CD4-positive, alpha-beta T cell (primary cell): ENCODE data around the gene MLLT1. TPM values are rescaled to one million over a fixed set of nuclear protein-coding genes. Genes with fewer than 3 reads are reported as not detected.

ENCODE experiments used
- ATAC-seq: fragments of 200-7000 bp; cut with Tn5 transposase; one replicate; pipeline ENCODE4 v1.10.0; 2022; ENCODE audit warnings: mild to moderate bottlenecking; ENCODE audit not compliant: poor library complexity
- CTCF ChIA-PET: fragments of 350-600 bp; sonication (Branson Sonifier 250); formaldehyde crosslinking; loops from one replicate; lab custom pipeline; 2021; ENCODE audit warnings: antibody characterized with exemption, inconsistent platforms; lab: Charles Lee
- POLR2A ChIA-PET: fragments of 350-600 bp; sonication (Branson Sonifier 250); formaldehyde crosslinking; loops from one replicate; lab custom pipeline; 2021; ENCODE audit warnings: antibody characterized with exemption, inconsistent platforms; lab: Charles Lee
- DNase-seq, 14 experiments: peaks; one replicate each; pipeline ENCODE4 v3.0.0-alpha.2; 2013 to 2020; ENCODE audit warnings: mixed read lengths in 2 of 14
- H3K27ac ChIP-seq, 2 donors: one replicate each; pipeline versions ENCODE4 v1.5.1 to v1.7.0; 2013; ENCODE audit warnings: low read length in 2 of 2, low read depth in 1 of 2, mild to moderate bottlenecking in 1 of 2
- H3K27me3 ChIP-seq, 2 experiments: 1 replicate in 1 of 2; 2 replicates in 1 of 2; pipeline versions ENCODE4 v1.6.1 to v1.7.0; 2013; ENCODE audit warnings: low read length in 2 of 2, control low read depth in 1 of 2, mild to moderate bottlenecking in 1 of 2, moderate library complexity in 1 of 2; ENCODE audit not compliant: insufficient read depth in 2 of 2, control insufficient read depth in 1 of 2
- H3K36me3 ChIP-seq: one replicate; pipeline ENCODE4 v1.6.1; 2013; ENCODE audit warnings: low read length, control low read depth; ENCODE audit not compliant: insufficient read depth
- H3K4me1 ChIP-seq: one replicate; pipeline ENCODE4 v1.6.1; 2013; ENCODE audit warnings: low read length, control low read depth; ENCODE audit not compliant: insufficient read depth
- H3K4me3 ChIP-seq: one replicate; pipeline ENCODE4 v1.5.1; 2013; ENCODE audit warnings: mild to moderate bottlenecking, low read length, moderate library complexity
- H3K9me3 ChIP-seq, 2 experiments: 1 replicate in 1 of 2; 2 replicates in 1 of 2; pipeline versions ENCODE4 v1.6.1 to v1.7.0; 2013; ENCODE audit warnings: low read length in 2 of 2, mild to moderate bottlenecking in 2 of 2, control low read depth in 1 of 2, moderate library complexity in 1 of 2; ENCODE audit not compliant: control insufficient read depth in 1 of 2, insufficient read depth in 1 of 2
- H3K27ac Mint-ChIP-seq: one replicate; pipeline ENCODE4 v1.8.0; 2020; ENCODE audit warnings: mixed read lengths
- H3K27me3 Mint-ChIP-seq: one replicate; pipeline ENCODE4 v1.8.0; 2021; ENCODE audit warnings: mixed read lengths
- H3K36me3 Mint-ChIP-seq: one replicate; pipeline ENCODE4 v1.8.0; 2021; ENCODE audit warnings: low read depth, mixed read lengths
- H3K4me1 Mint-ChIP-seq: one replicate; pipeline ENCODE4 v1.8.0; 2021; ENCODE audit warnings: low read depth, mixed read lengths
- H3K4me3 Mint-ChIP-seq: one replicate; pipeline ENCODE4 v1.8.0; 2020; ENCODE audit warnings: mild to moderate bottlenecking, mixed read lengths
- H3K9me3 Mint-ChIP-seq: one replicate; pipeline ENCODE4 v1.8.0; 2020; ENCODE audit warnings: mixed read lengths
- intact Hi-C, 2 experiments: fragments of 100-400 bp; cut with DNase I in 1 of 2; cut with micrococcal nuclease in 1 of 2; formaldehyde crosslinking; loops; one replicate each; pipeline versions ENCODE4 v1.15.1 to v1.9.0; 2023 to 2025; cut with DNase I, micrococcal nuclease
- total RNA-seq, 174 experiments: library from RNA in 2 of 174; stranded (reverse) in 2 of 174; gene quantifications; one replicate each; pipeline ENCODE4 v1.2.3 and lab custom pipeline; 2021 to 2026
- TF ChIP-seq, protein P1 (sequence below): fragments of 200-600 bp; IDR thresholded peaks from one replicate; pipeline ENCODE4 v1.8.0; 2022; ENCODE audit warnings: antibody characterized with exemption, mild to moderate bottlenecking

MLLT1 gene
- total RNA-seq, 2 experiments from 2014 or later, result 18.3 to 22.1 TPM

DNA sequence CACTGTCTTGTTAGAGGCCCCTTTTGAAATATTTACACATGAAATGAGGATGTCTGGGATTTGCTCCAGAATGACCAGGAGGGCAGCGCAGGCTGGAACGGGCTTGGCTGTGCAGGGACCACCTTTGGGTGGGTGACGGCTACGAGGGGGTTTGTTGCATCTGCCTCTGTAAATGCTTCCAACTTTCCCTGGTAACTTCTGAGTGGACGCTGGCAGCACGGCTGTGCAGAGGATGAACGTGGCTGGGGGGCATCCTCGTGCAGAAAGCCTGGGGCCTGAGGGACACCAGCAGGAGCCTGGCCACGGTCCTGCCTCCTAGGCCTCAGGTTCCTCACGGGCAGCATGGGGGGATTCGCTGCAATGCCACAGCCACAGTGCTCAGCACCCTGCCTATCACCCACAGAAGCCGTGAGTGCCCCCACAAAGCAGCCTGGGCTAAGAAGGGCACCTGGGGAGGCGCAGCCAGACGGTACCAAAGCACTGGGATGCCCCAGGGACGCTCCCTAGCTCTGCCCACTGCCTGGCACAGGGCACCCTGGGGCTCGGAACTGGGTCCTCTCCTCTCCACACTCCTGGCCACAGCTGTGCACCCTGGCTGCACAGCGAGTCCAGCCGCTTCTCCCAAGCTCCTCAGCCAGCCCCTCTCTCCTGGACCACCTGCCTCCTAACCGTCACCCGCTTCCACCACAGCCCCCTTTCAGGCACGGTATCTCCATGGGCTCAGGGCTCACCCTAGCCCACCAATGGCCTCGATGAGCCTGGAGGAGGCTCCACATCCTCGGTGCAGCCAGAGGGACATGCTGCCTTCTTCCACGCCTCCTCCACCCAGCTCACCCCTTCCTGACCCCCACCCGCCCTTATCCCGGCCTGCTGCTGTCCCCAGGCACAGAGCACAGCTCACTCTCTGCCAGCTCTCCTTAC lies 44.5 kb downstream of the MLLT1 start:
- Histone ChIP-seq H3K27ac (no peak overlapping the region), H3K4me3 (no peak overlapping the region), H3K9me3 (no peaks in the 10 kb centered on the region), H3K27me3 (no peaks in the 10 kb centered on the region), H3K4me1 (peaks cover 43% of the 10 kb centered on the region), H3K36me3 (peaks cover 6% of the 10 kb centered on the region)
- H3K27ac Mint-ChIP-seq, result no peak overlapping the region
- DNase-seq (peak in 1 of 14 experiments; percentile 6), ATAC-seq (no peak)
- H3K9me3 Mint-ChIP-seq, result no peaks in the 10 kb centered on the region
- peaks cover 45% of the 10 kb centered on the region for H3K4me1 Mint-ChIP-seq
- POLR2A ChIA-PET, result no interaction called here
- intact Hi-C loops, result no loop called here
- H3K27me3 Mint-ChIP-seq, result no peaks in the 10 kb centered on the region
- no peak overlapping the region for H3K4me3 Mint-ChIP-seq
- TF ChIP-seq, protein P1, sequence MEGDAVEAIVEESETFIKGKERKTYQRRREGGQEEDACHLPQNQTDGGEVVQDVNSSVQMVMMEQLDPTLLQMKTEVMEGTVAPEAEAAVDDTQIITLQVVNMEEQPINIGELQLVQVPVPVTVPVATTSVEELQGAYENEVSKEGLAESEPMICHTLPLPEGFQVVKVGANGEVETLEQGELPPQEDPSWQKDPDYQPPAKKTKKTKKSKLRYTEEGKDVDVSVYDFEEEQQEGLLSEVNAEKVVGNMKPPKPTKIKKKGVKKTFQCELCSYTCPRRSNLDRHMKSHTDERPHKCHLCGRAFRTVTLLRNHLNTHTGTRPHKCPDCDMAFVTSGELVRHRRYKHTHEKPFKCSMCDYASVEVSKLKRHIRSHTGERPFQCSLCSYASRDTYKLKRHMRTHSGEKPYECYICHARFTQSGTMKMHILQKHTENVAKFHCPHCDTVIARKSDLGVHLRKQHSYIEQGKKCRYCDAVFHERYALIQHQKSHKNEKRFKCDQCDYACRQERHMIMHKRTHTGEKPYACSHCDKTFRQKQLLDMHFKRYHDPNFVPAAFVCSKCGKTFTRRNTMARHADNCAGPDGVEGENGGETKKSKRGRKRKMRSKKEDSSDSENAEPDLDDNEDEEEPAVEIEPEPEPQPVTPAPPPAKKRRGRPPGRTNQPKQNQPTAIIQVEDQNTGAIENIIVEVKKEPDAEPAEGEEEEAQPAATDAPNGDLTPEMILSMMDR, result no peak
- CTCF ChIA-PET, result interaction anchor here (1.4 kb wide), 1 partner anchor 16 kb away, joined by 4 read pairs; no protein-coding TSS in a partner anchor
- H3K36me3 Mint-ChIP-seq, result peaks cover 17% of the 10 kb centered on the region

- intact Hi-C loops, result no loop called here
- H3K4me1 Mint-ChIP-seq, result peaks cover 44% of the 10 kb centered on the region
These were observed 45.2 kb downstream of the MLLT1 start for GRCh38 chr19:6234527-6234926.

GRCh38 chr19:6233827-6234511 lies 45.8 kb downstream of the MLLT1 start:
- DNase-seq (no peak), ATAC-seq (no peak)
- Mint-ChIP-seq H3K27me3 (no peaks in the 10 kb centered on the region), H3K4me1 (peaks cover 44% of the 10 kb centered on the region), H3K27ac (no peak overlapping the region), H3K9me3 (no peaks in the 10 kb centered on the region), H3K36me3 (peaks cover 20% of the 10 kb centered on the region), H3K4me3 (no peak overlapping the region)
- ChIA-PET CTCF (interaction anchor here (1.4 kb wide), 1 partner anchor 15 kb away, joined by 4 read pairs; no protein-coding TSS in a partner anchor), POLR2A (interaction anchor here (0.5 to 0.6 kb wide), 2 partner anchors 174 to 285 kb away, joined by 3 read pairs; no protein-coding TSS in a partner anchor)
- Histone ChIP-seq H3K4me3 (no peak overlapping the region), H3K9me3 (no peaks in the 10 kb centered on the region), H3K27me3 (no peaks in the 10 kb centered on the region), H3K36me3 (peaks cover 12% of the 10 kb centered on the region), H3K27ac (no peak overlapping the region), H3K4me1 (peaks cover 31% of the 10 kb centered on the region)
- intact Hi-C loops, result no loop called here
- TF ChIP-seq, protein P1, result no peak

More at GRCh38 chr19:6234527-6234926, 45.2 kb downstream of the MLLT1 start:
- Histone ChIP-seq H3K27ac (no peak overlapping the region), H3K4me3 (no peak overlapping the region), H3K36me3 (peaks cover 12% of the 10 kb centered on the region), H3K9me3 (no peaks in the 10 kb centered on the region), H3K27me3 (no peaks in the 10 kb centered on the region), H3K4me1 (peaks cover 35% of the 10 kb centered on the region)
- POLR2A ChIA-PET, result no interaction called here
- Mint-ChIP-seq H3K27me3 (no peaks in the 10 kb centered on the region), H3K9me3 (no peaks in the 10 kb centered on the region), H3K27ac (no peak overlapping the region), H3K36me3 (peaks cover 18% of the 10 kb centered on the region), H3K4me3 (no peak overlapping the region)
- CTCF ChIA-PET, result interaction anchor here (1.4 kb wide), 1 partner anchor 15 kb away, joined by 4 read pairs; no protein-coding TSS in a partner anchor
- DNase-seq (peak in 1 of 14 experiments; percentile 9), ATAC-seq (no peak)
- TF ChIP-seq, protein P1, result no peak
